ENCODE measurements around the gene PCDHGB5. TPM values are rescaled to one million over a fixed set of nuclear protein-coding genes. Genes with fewer than 3 reads are reported as not detected.

Gene PCDHGB5
- total and polyA plus RNA-seq, 8 donors: 1.1 to 7.9 (median 4.5) TPM

GRCh38 chr5:141434006-141434405 lies 36.3 kb downstream of the PCDHGB5 start:
- FAIRE-seq (no peak), ATAC-seq (no peak), DNase-seq (no peak)
- WGBS, 2 donors: 72 to 76% methylated on average over 2 of the region's 2 CpGs
- H3K4me3 ChIP-seq: no peak overlapping the region
- H3K36me3 ChIP-seq: no peaks in the 10 kb centered on the region
- H3K27ac ChIP-seq: no peak overlapping the region
- H3K4me1 ChIP-seq: no peaks in the 10 kb centered on the region
- intact Hi-C loops (cut with DNase I): no loop called here
- H3K27me3 ChIP-seq: no peaks in the 10 kb centered on the region
- H3K9me3 ChIP-seq: peaks cover 0 to 14% (median 0%) of the 10 kb centered on the region in 4 donors
- TF ChIP-seq, protein P1, sequence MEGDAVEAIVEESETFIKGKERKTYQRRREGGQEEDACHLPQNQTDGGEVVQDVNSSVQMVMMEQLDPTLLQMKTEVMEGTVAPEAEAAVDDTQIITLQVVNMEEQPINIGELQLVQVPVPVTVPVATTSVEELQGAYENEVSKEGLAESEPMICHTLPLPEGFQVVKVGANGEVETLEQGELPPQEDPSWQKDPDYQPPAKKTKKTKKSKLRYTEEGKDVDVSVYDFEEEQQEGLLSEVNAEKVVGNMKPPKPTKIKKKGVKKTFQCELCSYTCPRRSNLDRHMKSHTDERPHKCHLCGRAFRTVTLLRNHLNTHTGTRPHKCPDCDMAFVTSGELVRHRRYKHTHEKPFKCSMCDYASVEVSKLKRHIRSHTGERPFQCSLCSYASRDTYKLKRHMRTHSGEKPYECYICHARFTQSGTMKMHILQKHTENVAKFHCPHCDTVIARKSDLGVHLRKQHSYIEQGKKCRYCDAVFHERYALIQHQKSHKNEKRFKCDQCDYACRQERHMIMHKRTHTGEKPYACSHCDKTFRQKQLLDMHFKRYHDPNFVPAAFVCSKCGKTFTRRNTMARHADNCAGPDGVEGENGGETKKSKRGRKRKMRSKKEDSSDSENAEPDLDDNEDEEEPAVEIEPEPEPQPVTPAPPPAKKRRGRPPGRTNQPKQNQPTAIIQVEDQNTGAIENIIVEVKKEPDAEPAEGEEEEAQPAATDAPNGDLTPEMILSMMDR (IDR thresholded peaks at IDR 0.05): no peak

DNA sequence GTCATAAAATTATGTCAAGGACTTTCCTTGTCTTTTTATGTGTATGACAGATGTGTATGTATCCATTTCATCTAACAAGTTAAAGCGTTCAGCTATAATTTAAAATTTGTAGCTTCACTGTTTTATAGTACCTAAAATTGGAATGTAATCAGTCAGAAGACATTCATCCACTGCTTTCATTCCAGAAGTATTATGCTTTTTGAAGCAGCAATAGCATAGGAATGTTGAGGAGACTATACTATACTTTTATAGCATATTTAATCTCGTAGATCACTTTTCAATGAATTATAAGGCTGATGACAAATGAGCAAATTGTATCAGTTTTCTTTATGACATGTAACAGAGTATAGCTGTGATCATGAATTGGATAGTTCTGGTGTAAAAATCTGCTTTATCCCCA lies 39.5 kb downstream of the PCDHGB5 start:
- TF ChIP-seq, protein P1 (IDR thresholded peaks at IDR 0.05): no peak
- WGBS, 2 donors: 89 to 90% methylated on average over 2 of the region's 2 CpGs
- H3K27me3 ChIP-seq: no peaks in the 10 kb centered on the region
- H3K36me3 ChIP-seq: no peaks in the 10 kb centered on the region
- no peak overlapping the region for H3K27ac ChIP-seq
- intact Hi-C loops (cut with DNase I): no loop called here
- ATAC-seq: no peak
- DNase-seq: no peak
- no peak for FAIRE-seq
- no peaks in the 10 kb centered on the region for H3K4me1 ChIP-seq
- H3K9me3 ChIP-seq: no peaks in the 10 kb centered on the region
- no peak overlapping the region for H3K4me3 ChIP-seq

DNA sequence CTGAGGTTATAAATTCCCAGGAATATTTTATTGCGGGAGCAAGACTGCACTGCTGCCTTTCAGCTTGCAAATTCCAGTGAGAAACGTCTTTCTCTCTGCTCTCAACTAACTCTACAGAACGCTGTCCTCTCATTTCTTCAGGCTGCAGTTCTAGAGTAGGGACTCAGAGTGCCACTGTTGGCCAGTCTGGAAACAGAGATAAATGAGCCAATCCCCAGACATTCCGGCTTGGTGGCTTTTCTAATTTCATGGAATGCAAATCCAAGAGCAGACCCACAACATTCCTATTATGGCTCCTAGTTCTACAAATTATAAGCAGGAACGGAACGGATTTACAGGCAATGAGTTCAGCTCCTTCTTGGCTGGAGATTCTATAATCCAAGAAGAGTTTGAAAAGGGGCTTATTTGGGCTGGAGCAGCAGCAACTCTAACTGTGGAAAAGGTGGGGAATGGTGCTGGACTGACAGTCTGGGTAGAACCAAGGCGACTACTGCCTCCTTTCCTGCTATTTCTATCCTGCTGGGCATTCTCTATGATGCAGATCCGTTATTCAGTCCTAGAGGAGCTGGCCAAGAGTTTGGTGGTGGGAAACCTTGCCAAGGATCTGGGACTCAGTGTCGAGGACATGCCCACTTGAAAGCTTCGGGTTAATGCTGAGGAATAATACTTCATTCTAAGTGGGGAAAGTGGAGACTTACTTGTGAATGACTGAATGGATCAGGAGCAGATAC lies 41.8 kb downstream of the PCDHGB5 start:
- TF ChIP-seq, protein P1 (IDR thresholded peaks at IDR 0.05): no peak
- no peaks in the 10 kb centered on the region for H3K27me3 ChIP-seq
- ATAC-seq: no peak
- no peak for FAIRE-seq
- intact Hi-C loops (cut with DNase I): no loop called here
- no peaks in the 10 kb centered on the region for H3K36me3 ChIP-seq
- no peak overlapping the region for H3K27ac ChIP-seq
- 61 to 70% methylated on average over 10 of the region's 10 CpGs for WGBS, 2 donors
- no peaks in the 10 kb centered on the region for H3K4me1 ChIP-seq
- H3K4me3 ChIP-seq: no peak overlapping the region
- H3K9me3 ChIP-seq: no peaks in the 10 kb centered on the region
- DNase-seq: no peak

GRCh38 chr5:141440341-141440740 lies 42.6 kb downstream of the PCDHGB5 start:
- H3K4me1 ChIP-seq: no peaks in the 10 kb centered on the region
- ATAC-seq (no peak), DNase-seq (no peak), FAIRE-seq (no peak)
- no peaks in the 10 kb centered on the region for H3K27me3 ChIP-seq
- WGBS, 2 donors: 92 to 94% methylated on average over 9 of the region's 9 CpGs
- H3K27ac ChIP-seq: no peak overlapping the region
- H3K36me3 ChIP-seq: no peaks in the 10 kb centered on the region
- intact Hi-C loops (cut with DNase I): no loop called here
- no peak overlapping the region for H3K4me3 ChIP-seq
- TF ChIP-seq, protein P1 (IDR thresholded peaks at IDR 0.05): no peak
- no peaks in the 10 kb centered on the region for H3K9me3 ChIP-seq

DNA sequence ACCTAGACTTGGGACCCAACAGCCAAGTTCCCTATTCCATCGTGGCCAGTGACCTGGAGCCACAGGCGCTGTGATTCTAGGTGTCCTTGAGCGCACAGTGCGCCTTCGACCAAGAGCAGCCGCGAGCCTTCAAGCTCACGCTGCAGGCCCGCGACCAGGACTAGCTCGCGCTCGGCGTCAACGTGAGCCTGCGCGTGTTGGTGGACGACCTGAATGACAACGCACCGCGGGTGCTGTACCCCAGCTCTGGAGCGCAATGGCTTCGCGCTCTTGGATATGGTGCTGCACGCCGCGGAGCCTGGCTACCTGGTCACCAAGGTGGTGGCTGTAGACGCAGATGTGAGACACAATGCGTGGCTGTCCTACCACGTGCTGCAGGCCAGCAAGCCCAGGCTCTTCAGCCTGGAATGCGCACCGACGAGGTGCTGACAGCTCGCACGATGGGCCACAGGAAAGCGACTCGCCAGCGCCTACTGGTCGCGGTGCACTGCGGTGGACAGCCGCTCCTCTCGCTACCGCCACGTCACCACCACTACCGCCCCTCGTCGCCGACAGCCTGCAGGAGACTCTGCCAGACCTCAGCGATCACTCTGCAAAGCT lies 43.9 kb downstream of the PCDHGB5 start:
- no peak overlapping the region for H3K4me3 ChIP-seq
- intact Hi-C loops (cut with DNase I): no loop called here
- TF ChIP-seq, protein P1 (IDR thresholded peaks at IDR 0.05): no peak
- DNase-seq: peak in 1 of 6 donors; percentile 32
- 39 to 45% methylated on average over 50 of the region's 50 CpGs for WGBS, 2 donors
- H3K4me1 ChIP-seq: no peaks in the 10 kb centered on the region
- H3K27ac ChIP-seq: no peak overlapping the region
- no peak for FAIRE-seq
- no peak for ATAC-seq
- no peaks in the 10 kb centered on the region for H3K27me3 ChIP-seq
- no peaks in the 10 kb centered on the region for H3K9me3 ChIP-seq
- H3K36me3 ChIP-seq: no peaks in the 10 kb centered on the region

Data from pancreas (tissue), 10 donors.